ENCODE data around the gene ANGPTL5. TPM values are rescaled to one million over a fixed set of nuclear protein-coding genes. Genes with fewer than 3 reads are reported as not detected.
A peak's percentile ranks its signal among the peaks of the same experiment; 100 is the strongest.
"Not testable (repeated sequence)": the region's sequence is repeated elsewhere in the genome, so short reads cannot be mapped to it uniquely, and the experiment has no call there.

The ANGPTL5 gene
- total RNA-seq, result under 1 TPM in 2 of 4 donors, not detected in 2; 0.29 to 0.38 TPM

DNA sequence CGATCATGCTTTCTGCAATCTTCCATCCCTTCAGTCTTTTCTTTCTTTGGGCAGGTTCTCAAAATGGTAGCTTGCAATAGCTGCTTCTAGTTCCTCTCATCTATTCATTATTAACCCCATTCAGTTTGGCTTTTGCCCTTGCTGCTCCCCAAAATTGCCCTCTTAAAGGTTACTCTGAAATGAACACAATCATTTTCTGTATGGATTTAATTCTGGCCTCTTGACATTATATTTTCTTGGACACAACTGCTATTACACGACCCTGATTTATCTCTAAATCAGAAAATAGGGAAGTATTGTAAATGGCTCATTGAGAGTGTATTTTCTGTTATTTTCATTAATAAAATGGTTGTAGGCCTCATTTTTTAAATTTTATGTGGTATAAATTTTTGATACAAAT, at the start of gene ANGPTL5:
Gene ANGPTL5, minus strand, starts transcription at position 101 of the 400 bp plus-strand sequence. CDS start 8,613 bp downstream, outside the sequence.
- TF ChIP-seq POLR2A (IDR thresholded peaks at IDR 0.05) (no peak), CTCF (IDR thresholded peaks at IDR 0.05) (no peak)
- H3K4me3 ChIP-seq, result peak within 1 kb of the TSS; percentile 66 to 80 (median 67)
- DNase-seq, result no peak
- 63 to 65% methylated on average over 2 of the region's 2 CpGs for WGBS, 2 donors
- H3K27me3 ChIP-seq, result no peaks in the 10 kb centered on the region
- no peaks in the 10 kb centered on the region for H3K9me3 ChIP-seq
- H3K27ac ChIP-seq, result peak within 1 kb of the TSS; percentile 78 to 95 (median 89)
- H3K4me1 ChIP-seq, result peaks cover 5 to 20% (median 13%) of the 10 kb centered on the region in 3 donors
- intact Hi-C loops (cut with DNase I), result no loop called here
- no peaks in the 10 kb centered on the region for H3K36me3 ChIP-seq

DNA sequence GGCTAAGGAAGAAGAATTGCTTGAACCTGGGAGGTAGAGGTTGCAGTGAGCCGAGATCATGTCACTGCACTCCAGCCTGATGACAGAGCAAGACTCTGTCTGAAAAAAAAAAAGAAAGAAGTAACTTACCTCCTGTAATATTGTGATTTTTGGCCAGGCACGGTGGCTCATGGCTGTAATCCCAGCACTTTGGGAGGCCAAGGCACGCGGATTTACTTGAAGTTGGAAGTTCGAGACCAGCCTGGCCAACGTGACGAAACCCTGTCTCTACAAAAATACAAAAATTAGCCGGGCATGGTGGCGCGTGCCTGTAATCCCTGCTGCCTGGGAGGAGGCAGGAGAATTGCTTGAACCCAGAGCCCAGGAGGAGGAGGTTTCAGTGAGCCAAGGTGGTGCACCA, 47.9 kb upstream of the ANGPTL5 start:
- intact Hi-C loops (cut with DNase I); DNase-seq; H3K27ac ChIP-seq; H3K9me3 ChIP-seq; H3K4me1 ChIP-seq; H3K4me3 ChIP-seq; H3K27me3 ChIP-seq; H3K36me3 ChIP-seq: not testable (repeated sequence)
- WGBS, 2 donors, result 90 to 95% methylated on average over 10 of the region's 10 CpGs

DNA sequence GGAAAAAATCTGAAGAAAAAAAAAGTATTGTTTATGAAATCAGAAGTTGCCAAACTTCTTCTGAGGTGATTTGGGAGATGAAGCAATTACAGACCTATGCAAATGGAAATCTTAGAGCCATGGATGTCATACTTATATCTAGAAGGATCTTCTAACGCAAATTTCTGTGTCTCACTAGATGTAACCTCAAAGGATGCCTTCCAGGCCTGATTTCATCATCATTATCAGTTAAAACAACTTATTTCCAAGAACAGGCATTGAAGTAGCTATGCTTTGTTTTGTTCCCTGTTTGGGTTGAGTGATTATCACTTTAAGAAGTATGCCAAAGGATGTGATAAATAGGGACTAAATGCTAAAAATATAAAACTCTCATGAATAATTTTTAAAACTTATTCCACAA, 43.9 kb upstream of the ANGPTL5 start:
- Histone ChIP-seq H3K27ac (no peak overlapping the region), H3K4me1 (no peaks in the 10 kb centered on the region), H3K27me3 (no peaks in the 10 kb centered on the region), H3K36me3 (peaks cover 0 to 11% (median 0%) of the 10 kb centered on the region in 3 donors), H3K9me3 (no peaks in the 10 kb centered on the region), H3K4me3 (no peak overlapping the region)
- no peak for DNase-seq
- 82% methylated on average over 1 of the region's 1 CpG for WGBS, 2 donors
- no peak for TF ChIP-seq CTCF (IDR thresholded peaks at IDR 0.05)
- TF ChIP-seq POLR2A (IDR thresholded peaks at IDR 0.05), result no peak
- intact Hi-C loops (cut with DNase I), result no loop called here

- 75 to 87% methylated on average over 5 of the region's 5 CpGs for WGBS, 2 donors
- intact Hi-C loops (cut with DNase I), result no loop called here
- peaks cover 0 to 11% (median 0%) of the 10 kb centered on the region in 3 donors for H3K36me3 ChIP-seq
- no peaks in the 10 kb centered on the region for H3K9me3 ChIP-seq
- no peaks in the 10 kb centered on the region for H3K4me1 ChIP-seq
- TF ChIP-seq POLR2A (IDR thresholded peaks at IDR 0.05) (no peak), CTCF (IDR thresholded peaks at IDR 0.05) (no peak)
- no peaks in the 10 kb centered on the region for H3K27me3 ChIP-seq
- H3K27ac ChIP-seq, result no peak overlapping the region
- DNase-seq, result no peak
- H3K4me3 ChIP-seq, result no peak overlapping the region
Observed at GRCh38 chr11:101955701-101956100, 39.4 kb upstream of the ANGPTL5 start.

DNA sequence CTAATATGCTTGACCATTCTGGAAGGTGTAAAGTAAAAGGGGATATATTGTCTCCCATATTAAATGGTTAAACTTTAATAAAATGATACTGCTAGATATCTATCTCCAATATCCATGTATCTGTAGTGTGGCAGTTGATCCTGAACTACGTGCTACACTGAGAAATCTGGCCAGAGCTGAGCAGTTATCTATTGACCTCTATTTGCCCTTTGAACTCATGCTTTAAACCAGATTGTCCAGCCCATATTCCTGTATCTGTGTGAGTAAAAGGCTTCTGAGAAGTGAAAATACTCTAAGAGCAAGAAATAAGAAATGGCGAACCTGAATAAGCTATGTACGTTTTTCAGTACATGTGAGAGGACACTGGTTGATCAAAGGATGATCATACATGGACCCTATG, 39.0 kb upstream of the ANGPTL5 start:
- H3K36me3 ChIP-seq, result peaks cover 0 to 11% (median 0%) of the 10 kb centered on the region in 3 donors
- no peaks in the 10 kb centered on the region for H3K27me3 ChIP-seq
- no peak overlapping the region for H3K27ac ChIP-seq
- intact Hi-C loops (cut with DNase I), result no loop called here
- H3K4me3 ChIP-seq, result no peak overlapping the region
- no peaks in the 10 kb centered on the region for H3K9me3 ChIP-seq
- DNase-seq, result no peak
- 90 to 93% methylated on average over 3 of the region's 3 CpGs for WGBS, 2 donors
- no peak for TF ChIP-seq CTCF (IDR thresholded peaks at IDR 0.05)
- TF ChIP-seq POLR2A (IDR thresholded peaks at IDR 0.05), result no peak
- H3K4me1 ChIP-seq, result no peaks in the 10 kb centered on the region

GRCh38 chr11:101949680-101950220, 33.4 kb upstream of the ANGPTL5 start:
- Histone ChIP-seq H3K4me3 (no peak overlapping the region), H3K4me1 (no peaks in the 10 kb centered on the region), H3K36me3 (no peaks in the 10 kb centered on the region), H3K27me3 (no peaks in the 10 kb centered on the region), H3K9me3 (no peaks in the 10 kb centered on the region), H3K27ac (no peak overlapping the region)
- intact Hi-C loops (cut with DNase I), result no loop called here
- TF ChIP-seq POLR2A (IDR thresholded peaks at IDR 0.05) (no peak), CTCF (IDR thresholded peaks at IDR 0.05) (no peak)
- WGBS, 2 donors, result 60% methylated on average over 1 of the region's 1 CpG
- DNase-seq, result no peak
